ENCODE data around the gene UBE2G2.

The UBE2G2 gene

GRCh38 chr21:44724926-44725325, 76.7 kb downstream of the UBE2G2 start:
- DNase-seq (ENCODE audit: low spot score) = no peak

GRCh38 chr21:44724196-44724595, 77.4 kb downstream of the UBE2G2 start:
- no peak for DNase-seq (ENCODE audit: low spot score)

- no peak for DNase-seq (ENCODE audit: low spot score)
These were observed 78.2 kb downstream of the UBE2G2 start for GRCh38 chr21:44723177-44724131.

GRCh38 chr21:44722731-44723130, 78.9 kb downstream of the UBE2G2 start:
- no peak for DNase-seq (ENCODE audit: low spot score)

- DNase-seq (ENCODE audit: low spot score) = no peak
These were observed 81.5 kb downstream of the UBE2G2 start for GRCh38 chr21:44720170-44720569.

Measured in hepatic stellate cell (primary cell).